AG04450 (cell line): Measurements from ENCODE around the gene TRIP12. TPM values are rescaled to one million over a fixed set of nuclear protein-coding genes. Genes with fewer than 3 reads are reported as not detected.

ENCODE experiments used
- CTCF ChIA-PET: fragments of 300-600, 350-600 bp; formaldehyde crosslinking; extraction: SDS; loops from one replicate; lab custom pipeline; 2022; ENCODE audit warnings: antibody characterized with exemption, inconsistent platforms; lab: Charles Lee
- POLR2A ChIA-PET: fragments of 350-600 bp; formaldehyde crosslinking; extraction: SDS; loops from one replicate; lab custom pipeline; 2021; ENCODE audit warnings: antibody characterized with exemption, inconsistent platforms; lab: Yijun Ruan, JAX
- DNase-seq: peaks from one replicate; pipeline ENCODE4 v3.0.0-alpha.2; 2011; ENCODE audit warnings: low read depth, low spot score
- H3K27ac ChIP-seq: one replicate; pipeline ENCODE4 v1.5.1; 2012; ENCODE audit warnings: low read depth, low read length, control low read depth
- H3K27me3 ChIP-seq: one replicate; pipeline ENCODE4 v1.6.0; 2012; ENCODE audit warnings: low read length; ENCODE audit not compliant: control insufficient read depth, insufficient read depth
- H3K4me3 ChIP-seq: 2 replicates; pipeline ENCODE4 v1.5.1; 2011; ENCODE audit warnings: mild to moderate bottlenecking, low read depth, low read length, control low read depth
- H3K9me3 ChIP-seq: 2 replicates; pipeline ENCODE4 v1.5.1; 2012; ENCODE audit warnings: low read length; ENCODE audit not compliant: control insufficient read depth, insufficient read depth
- polyA plus RNA-seq: library from polyadenylated mRNA; depleted of rRNA; stranded (reverse); fragments of >200 nt; gene quantifications from 2 replicates; pipeline ENCODE4 v1.2.3, GENCODE V29; 2011; rRNA removed
- small RNA-seq: library from RNA; depleted of rRNA; stranded (forward); fragments of <200 nt; gene quantifications from one replicate; pipeline ENCODE3, GENCODE V24; 2012; ENCODE audit warnings: low read depth; ENCODE audit not compliant: insufficient read length
- TF ChIP-seq, protein P1 (sequence below): IDR thresholded peaks from 2 replicates; pipeline ENCODE4 v1.5.1; 2011; ENCODE audit warnings: low read depth, low read length, control low read depth, inconsistent platforms

TRIP12 gene
- polyA plus RNA-seq, 1 experiment, result 170 TPM

DNA sequence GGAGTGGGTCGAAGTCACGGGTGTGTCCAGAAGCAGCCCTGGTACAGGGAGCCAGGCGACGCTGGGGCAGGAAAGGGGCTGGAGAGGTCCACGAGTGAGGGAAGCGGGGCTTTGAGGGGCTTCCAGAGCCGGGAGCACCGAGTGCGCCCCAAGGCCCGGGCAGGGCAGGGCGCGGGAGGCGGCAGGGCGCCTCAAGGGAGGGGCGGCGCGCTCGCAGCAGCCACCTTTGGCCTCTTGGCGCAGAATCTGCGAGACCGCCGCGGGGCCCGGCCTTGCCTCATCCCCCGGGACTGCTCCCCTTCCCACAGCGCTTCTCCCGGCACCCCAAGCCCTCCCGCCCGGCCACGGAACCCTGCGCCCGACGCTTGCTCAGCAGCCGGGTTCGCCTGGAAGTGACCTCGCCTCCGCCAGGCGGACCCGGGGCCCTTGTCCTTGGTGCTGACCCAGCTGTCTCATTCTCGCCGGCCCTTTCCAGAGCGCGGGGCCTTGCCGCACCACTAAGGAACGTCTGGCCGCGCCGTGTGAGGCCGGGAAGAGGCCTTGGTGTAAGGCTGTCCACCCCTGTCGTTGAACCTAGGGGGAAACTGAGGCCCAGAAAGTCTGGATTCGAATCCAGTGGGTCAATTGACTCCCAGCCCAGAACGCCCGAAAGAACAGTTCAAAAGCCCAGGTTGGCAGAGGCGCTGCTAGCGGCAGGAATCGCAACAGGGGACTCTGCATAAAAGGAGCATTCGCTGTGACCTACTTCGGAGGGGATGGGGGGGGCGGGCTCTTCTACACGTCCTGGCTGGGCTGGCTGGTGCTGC lies 206.9 kb downstream of the TRIP12 start:
- POLR2A ChIA-PET, result no interaction called here
- H3K27me3 ChIP-seq, result peaks cover 46% of the 10 kb centered on the region
- no peak overlapping the region for H3K27ac ChIP-seq
- TF ChIP-seq, protein P1, sequence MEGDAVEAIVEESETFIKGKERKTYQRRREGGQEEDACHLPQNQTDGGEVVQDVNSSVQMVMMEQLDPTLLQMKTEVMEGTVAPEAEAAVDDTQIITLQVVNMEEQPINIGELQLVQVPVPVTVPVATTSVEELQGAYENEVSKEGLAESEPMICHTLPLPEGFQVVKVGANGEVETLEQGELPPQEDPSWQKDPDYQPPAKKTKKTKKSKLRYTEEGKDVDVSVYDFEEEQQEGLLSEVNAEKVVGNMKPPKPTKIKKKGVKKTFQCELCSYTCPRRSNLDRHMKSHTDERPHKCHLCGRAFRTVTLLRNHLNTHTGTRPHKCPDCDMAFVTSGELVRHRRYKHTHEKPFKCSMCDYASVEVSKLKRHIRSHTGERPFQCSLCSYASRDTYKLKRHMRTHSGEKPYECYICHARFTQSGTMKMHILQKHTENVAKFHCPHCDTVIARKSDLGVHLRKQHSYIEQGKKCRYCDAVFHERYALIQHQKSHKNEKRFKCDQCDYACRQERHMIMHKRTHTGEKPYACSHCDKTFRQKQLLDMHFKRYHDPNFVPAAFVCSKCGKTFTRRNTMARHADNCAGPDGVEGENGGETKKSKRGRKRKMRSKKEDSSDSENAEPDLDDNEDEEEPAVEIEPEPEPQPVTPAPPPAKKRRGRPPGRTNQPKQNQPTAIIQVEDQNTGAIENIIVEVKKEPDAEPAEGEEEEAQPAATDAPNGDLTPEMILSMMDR, result no peak
- DNase-seq, result no peak
- peak overlapping the region; percentile 53 for H3K4me3 ChIP-seq
- H3K9me3 ChIP-seq, result no peaks in the 10 kb centered on the region; the same call in 1 of the 2 replicates
- CTCF ChIA-PET, result interaction anchor here (0.6 kb wide), 1 partner anchor 32 kb away, joined by 3 read pairs; no protein-coding TSS in a partner anchor

DNA sequence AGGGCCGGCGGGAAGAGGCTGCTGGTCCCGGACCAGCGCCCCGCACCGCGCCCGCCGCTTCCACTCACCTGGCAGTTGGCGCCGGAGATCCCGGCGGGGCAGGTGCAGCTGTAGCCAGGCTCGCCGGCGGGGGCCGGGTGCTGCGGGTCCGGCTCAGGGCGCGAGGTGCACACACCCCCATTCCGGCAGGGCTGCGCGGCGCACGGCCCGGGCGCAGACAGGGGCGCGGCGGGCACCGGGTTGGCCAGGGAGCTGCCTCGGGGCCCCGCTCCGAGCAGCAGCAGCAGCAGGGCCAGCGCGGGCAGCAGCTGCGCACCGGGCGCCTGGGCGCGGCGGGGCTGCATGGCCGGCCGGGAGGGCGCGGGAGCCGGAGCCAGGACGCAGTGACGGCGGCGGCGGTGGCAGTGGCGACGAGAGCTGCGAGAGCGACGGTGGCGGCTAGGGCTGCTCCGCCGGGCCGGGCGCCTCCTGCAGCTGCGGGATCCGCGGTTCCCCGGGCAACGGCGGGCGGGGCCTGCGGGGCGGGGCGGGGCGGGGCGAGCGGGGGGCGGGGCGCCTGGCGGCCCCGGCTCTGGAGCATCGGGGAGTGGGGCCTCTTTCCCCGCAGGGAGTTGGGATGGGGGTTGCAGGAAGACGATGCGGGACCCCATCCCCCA lies 207.6 kb downstream of the TRIP12 start, which contains the start of gene DNER:
Gene DNER, minus strand, starts transcription at position 476 of the 656 bp plus-strand sequence. Its CDS starts 132 bp downstream, at position 344.
- Histone ChIP-seq H3K9me3 (no peaks in the 10 kb centered on the region; the same call in 1 of the 2 replicates), H3K4me3 (peak within 1 kb of the TSS; percentile 53), H3K27me3 (peaks cover 46% of the 10 kb centered on the region), H3K27ac (no peak within 1 kb of the TSS)
- POLR2A ChIA-PET, result no interaction called here
- no peak for DNase-seq
- TF ChIP-seq, protein P1, result no peak
- CTCF ChIA-PET, result no interaction called here

Small RNA genes lying within 50 kb of the gene (small RNA-seq; reads per million reads assigned to genes)
- gene RNU6-613P (not detected), gene RNU6-964P (not detected)

Other genes starting within 250 kb of the TRIP12 start
- gene DNER, start 207.5 kb downstream of the TRIP12 start, polyA plus RNA-seq, result 0.05 TPM in 1 of 2 replicates, not detected in the other
- gene FBXO36, start 494 bp upstream of the TRIP12 start, polyA plus RNA-seq, result 1.8 and 2.0 TPM in 2 replicates
- gene SLC16A14, start 146.9 kb upstream of the TRIP12 start, polyA plus RNA-seq, result 2.1 and 2.7 TPM in 2 replicates